CD14-positive monocyte (primary cell): ENCODE measurements around the gene CHTF8. TPM values are rescaled to one million over a fixed set of nuclear protein-coding genes. Genes with fewer than 3 reads are reported as not detected.

Experiments
- DNase-seq, 3 donors: peaks; one replicate each; pipeline ENCODE4 v3.0.0-alpha.2; 2011 to 2022
- H2AFZ ChIP-seq: 2 replicates; pipeline ENCODE4 v1.6.0; 2012; ENCODE audit warnings: mild to moderate bottlenecking, low read depth, low read length, inconsistent platforms; ENCODE audit not compliant: insufficient read depth, poor library complexity, severe bottlenecking
- H3K27ac ChIP-seq, 2 donors: 1 replicate in 1 of 2; 2 replicates in 1 of 2; pipeline ENCODE4 v1.5.1; 2012 to 2013; ENCODE audit warnings: low read length in 2 of 2, control low read depth in 1 of 2, inconsistent platforms in 1 of 2, low read depth in 1 of 2, mild to moderate bottlenecking in 1 of 2
- H3K27me3 ChIP-seq, 2 donors: one replicate each; pipeline versions ENCODE4 v1.6.0 to v1.6.1; 2011 to 2013; ENCODE audit warnings: low read length in 2 of 2; ENCODE audit not compliant: control insufficient read depth in 2 of 2, insufficient read depth in 2 of 2
- H3K36me3 ChIP-seq, 2 donors: replicated peaks in 1 of 2; 1 replicate in 1 of 2; 2 replicates in 1 of 2; pipeline versions ENCODE4 v1.5.1 to v1.6.1; 2012 to 2013; ENCODE audit warnings: low read length in 2 of 2, control low read depth in 1 of 2, inconsistent platforms in 1 of 2, mild to moderate bottlenecking in 1 of 2; ENCODE audit not compliant: insufficient read depth in 2 of 2, control insufficient read depth in 1 of 2
- H3K4me1 ChIP-seq, 2 donors: 1 replicate in 1 of 2; 2 replicates in 1 of 2; pipeline versions ENCODE4 v1.5.1 to v1.6.1; 2012 to 2013; ENCODE audit warnings: low read length in 2 of 2, control low read depth in 1 of 2, inconsistent platforms in 1 of 2, mild to moderate bottlenecking in 1 of 2, moderate library complexity in 1 of 2; ENCODE audit not compliant: insufficient read depth in 2 of 2, control insufficient read depth in 1 of 2
- H3K4me2 ChIP-seq: replicated peaks from 2 replicates; pipeline ENCODE3; 2012; ENCODE audit warnings: low read length, moderate library complexity, mild to moderate bottlenecking; ENCODE audit not compliant: poor library complexity, severe bottlenecking; ENCODE audit errors: extremely low read depth
- H3K4me3 ChIP-seq, 3 experiments: fragments of 200-600 bp in 1 of 3; sonication (generic) in 1 of 3; replicated peaks in 1 of 3; 1 replicate in 2 of 3; 2 replicates in 1 of 3; pipeline ENCODE4 v1.5.1; 2011 to 2013; ENCODE audit warnings: low read length in 3 of 3, mild to moderate bottlenecking in 3 of 3, control low read depth in 2 of 3, low read depth in 2 of 3, inconsistent platforms in 1 of 3, moderate library complexity in 1 of 3
- H3K79me2 ChIP-seq: 2 replicates; pipeline ENCODE4 v1.6.0; 2012; ENCODE audit warnings: mild to moderate bottlenecking, control low read depth, inconsistent platforms, low read length, moderate library complexity; ENCODE audit not compliant: insufficient read depth
- H3K9ac ChIP-seq: 2 replicates; pipeline ENCODE4 v1.6.0; 2017; ENCODE audit warnings: low read length, mild to moderate bottlenecking; ENCODE audit not compliant: insufficient read depth, poor library complexity, severe bottlenecking
- H3K9me3 ChIP-seq, 2 donors: replicated peaks in 1 of 2; 1 replicate in 1 of 2; 2 replicates in 1 of 2; pipeline versions ENCODE4 v1.5.1 to v1.6.1; 2012 to 2013; ENCODE audit warnings: low read length in 2 of 2, control low read depth in 1 of 2; ENCODE audit not compliant: control insufficient read depth in 1 of 2, insufficient read depth in 1 of 2
- H4K20me1 ChIP-seq: 2 replicates; pipeline ENCODE4 v1.6.0; 2012; ENCODE audit warnings: mild to moderate bottlenecking, low read length, control low read depth, moderate library complexity; ENCODE audit not compliant: insufficient read depth
- H3K27ac Mint-ChIP-seq, 7 donors: one replicate each; pipeline ENCODE4 v1.8.0; 2020; ENCODE audit warnings: mild to moderate bottlenecking in 7 of 7, mixed read lengths in 7 of 7, moderate library complexity in 6 of 7, inconsistent platforms in 2 of 7
- H3K27me3 Mint-ChIP-seq, 3 donors: one replicate each; pipeline ENCODE4 v1.8.0; 2021 to 2022; ENCODE audit warnings: low read depth in 3 of 3, mild to moderate bottlenecking in 3 of 3, mixed read lengths in 3 of 3, moderate library complexity in 3 of 3, inconsistent platforms in 1 of 3
- H3K36me3 Mint-ChIP-seq, 2 donors: one replicate each; pipeline ENCODE4 v1.8.0; 2020; ENCODE audit warnings: mixed read lengths in 2 of 2, inconsistent platforms in 1 of 2, mild to moderate bottlenecking in 1 of 2
- H3K4me1 Mint-ChIP-seq: one replicate; pipeline ENCODE4 v1.8.0; 2020; ENCODE audit warnings: mild to moderate bottlenecking, mixed read lengths
- H3K4me3 Mint-ChIP-seq, 2 donors: one replicate each; pipeline ENCODE4 v1.8.0; 2020; ENCODE audit warnings: mild to moderate bottlenecking in 2 of 2, mixed read lengths in 2 of 2, moderate library complexity in 1 of 2
- H3K9me3 Mint-ChIP-seq, 7 donors: one replicate each; pipeline ENCODE4 v1.8.0; 2020 to 2022; ENCODE audit warnings: mixed read lengths in 7 of 7, mild to moderate bottlenecking in 6 of 7, moderate library complexity in 6 of 7, inconsistent platforms in 2 of 7
- CTCF ChIP-seq: fragments of 200-600 bp; IDR thresholded peaks from one replicate; pipeline ENCODE4 v1.8.0; 2022; ENCODE audit warnings: antibody characterized with exemption, mild to moderate bottlenecking
- WGBS: methylation state at CpG from one replicate; pipeline ENCODE4 v1.1.5; 2013; ENCODE audit warnings: missing lambda C conversion rate; ENCODE audit not compliant: insufficient coverage; 5-methylcytosine and 5-hydroxymethylcytosine counted together
- intact Hi-C, 2 donors: fragments of 100-400 bp; cut with micrococcal nuclease; formaldehyde crosslinking; loops; one replicate each; pipeline versions ENCODE4 v1.15.0 to v1.15.1; 2023
- polyA plus RNA-seq, 3 donors: library from polyadenylated mRNA; depleted of rRNA in 1 of 3; unstranded in 2 of 3; stranded (reverse) in 1 of 3; fragments of 300-500 nt in 2 of 3; fragments of >200 nt in 1 of 3; fragmentation: Illumina TruSeq in 2 of 3; gene quantifications; 1 replicate in 2 of 3; 2 replicates in 1 of 3; pipeline ENCODE4 v1.2.3, GENCODE V29; 2012 to 2021

Gene CHTF8
- polyA plus RNA-seq, 3 donors = 45.9 to 172 (median 158) TPM

GRCh38 chr16:69079697-69080096 is 52.7 kb downstream of the CHTF8 start:
- Histone ChIP-seq H3K9me3 (no peaks in the 10 kb centered on the region), H3K79me2 (no peaks in the 10 kb centered on the region), H3K36me3 (peaks cover 14 to 16% of the 10 kb centered on the region in 2 donors), H3K9ac (no peak overlapping the region), H3K4me3 (no peak overlapping the region), H2AFZ (no peak overlapping the region), H3K27ac (no peak overlapping the region), H3K4me1 (no peaks in the 10 kb centered on the region), H4K20me1 (no peaks in the 10 kb centered on the region), H3K27me3 (no peaks in the 10 kb centered on the region), H3K4me2 (no peak overlapping the region)
- no peaks in the 10 kb centered on the region for H3K27me3 Mint-ChIP-seq
- no peak for TF ChIP-seq CTCF
- peaks cover 0 to 3% (median 0%) of the 10 kb centered on the region in 7 donors for H3K9me3 Mint-ChIP-seq
- H3K27ac Mint-ChIP-seq = no peak overlapping the region
- no CpG with 5 or more reads among the region's 2 CpGs for WGBS
- no peak for DNase-seq
- H3K4me3 Mint-ChIP-seq = no peak overlapping the region
- peaks cover 18 to 20% of the 10 kb centered on the region in 2 donors for H3K36me3 Mint-ChIP-seq
- intact Hi-C loops = no loop called here
- no peaks in the 10 kb centered on the region for H3K4me1 Mint-ChIP-seq

- Histone ChIP-seq H3K4me3 (no peak overlapping the region), H3K36me3 (no peaks in the 10 kb centered on the region), H4K20me1 (no peaks in the 10 kb centered on the region), H3K4me1 (no peaks in the 10 kb centered on the region), H3K9me3 (no peaks in the 10 kb centered on the region), H2AFZ (no peak overlapping the region), H3K27me3 (no peaks in the 10 kb centered on the region), H3K4me2 (no peak overlapping the region), H3K79me2 (no peaks in the 10 kb centered on the region), H3K9ac (no peak overlapping the region), H3K27ac (no peak overlapping the region)
- intact Hi-C loops = no loop called here
- Mint-ChIP-seq H3K9me3 (peaks cover 0 to 2% (median 0%) of the 10 kb centered on the region in 7 donors), H3K4me3 (no peak overlapping the region), H3K27me3 (no peaks in the 10 kb centered on the region), H3K4me1 (no peaks in the 10 kb centered on the region), H3K27ac (no peak overlapping the region), H3K36me3 (peaks cover 4 to 8% of the 10 kb centered on the region in 2 donors)
- no peak for DNase-seq
- TF ChIP-seq CTCF = no peak
- 93% methylated on average over 3 of the region's 7 CpGs for WGBS
These were observed 54.3 kb downstream of the CHTF8 start for GRCh38 chr16:69078073-69078472.
